Raji (cell line): ENCODE data around the gene MRPL32.

Experiments used
- POLR2A ChIP-seq: IDR thresholded peaks from 2 replicates; pipeline ENCODE4 v1.6.1; 2011; ENCODE audit warnings: low read depth, low read length, control low read depth; ENCODE audit not compliant: insufficient read depth

The MRPL32 gene

DNA sequence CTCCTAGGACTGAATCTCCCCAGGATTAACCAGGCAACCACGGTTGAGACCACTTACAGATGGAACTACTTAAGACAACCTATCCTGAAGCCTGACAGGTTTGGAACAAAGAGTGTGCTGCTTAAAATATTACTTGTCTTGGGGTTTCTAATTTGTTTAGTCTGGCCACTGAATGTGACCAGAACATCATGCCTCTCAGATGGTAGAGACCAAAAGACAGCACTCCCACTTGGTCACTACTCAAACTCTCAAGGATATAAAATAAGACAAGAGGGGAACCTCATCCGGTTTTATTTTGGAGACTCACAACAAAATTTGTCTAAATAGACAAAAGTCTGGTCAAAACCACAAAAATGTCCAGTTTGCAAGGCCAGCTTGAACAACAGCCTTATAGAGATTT, 15.3 kb downstream of the MRPL32 start:
- TF ChIP-seq POLR2A, result no peak

DNA sequence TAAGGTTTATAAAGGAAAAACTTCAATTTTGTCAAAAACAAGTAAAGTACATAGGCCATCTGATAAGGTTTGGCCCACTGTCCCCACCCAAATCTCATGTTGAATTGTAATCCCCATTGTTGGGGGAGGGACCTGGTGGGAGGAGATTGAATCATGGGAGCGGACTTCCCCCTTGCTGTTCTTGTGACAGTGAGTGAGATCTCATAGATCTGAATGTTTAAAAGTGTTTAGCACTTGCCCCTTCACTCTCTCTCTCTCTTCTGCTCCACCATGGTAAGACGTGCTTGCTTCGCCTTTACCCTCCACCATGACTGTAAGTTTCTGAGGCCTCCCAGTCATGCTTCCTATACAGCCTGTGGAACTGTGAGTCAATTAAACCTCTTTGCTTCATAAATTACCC, 18.2 kb downstream of the MRPL32 start:
- TF ChIP-seq POLR2A, result no peak

DNA sequence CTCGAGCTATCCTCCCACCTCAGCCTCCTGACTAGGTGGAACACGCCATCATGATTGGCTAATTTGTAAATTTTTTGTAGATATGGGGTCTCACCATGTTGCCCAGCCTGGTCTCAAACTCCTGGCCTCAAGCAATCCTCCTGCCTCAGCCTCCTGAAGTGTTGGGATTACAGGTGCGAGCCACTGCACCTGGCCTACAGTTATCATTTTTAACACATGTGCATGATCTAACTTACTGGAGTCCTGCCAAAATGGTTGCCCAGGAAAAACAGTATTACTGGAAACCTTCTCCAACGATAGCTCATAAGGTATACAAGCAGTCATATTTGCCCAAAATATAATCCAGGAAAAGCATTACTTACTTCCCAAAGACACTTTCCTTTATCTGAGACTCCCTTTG, 20.2 kb downstream of the MRPL32 start:
- TF ChIP-seq POLR2A, result no peak

GRCh38 chr7:42953994-42954393, 21.8 kb downstream of the MRPL32 start:
- no peak for TF ChIP-seq POLR2A

- no peak for TF ChIP-seq POLR2A
Measured at GRCh38 chr7:42956062-42956461, 23.9 kb downstream of the MRPL32 start.

GRCh38 chr7:42959549-42959948, 27.4 kb downstream of the MRPL32 start:
- no peak for TF ChIP-seq POLR2A

DNA sequence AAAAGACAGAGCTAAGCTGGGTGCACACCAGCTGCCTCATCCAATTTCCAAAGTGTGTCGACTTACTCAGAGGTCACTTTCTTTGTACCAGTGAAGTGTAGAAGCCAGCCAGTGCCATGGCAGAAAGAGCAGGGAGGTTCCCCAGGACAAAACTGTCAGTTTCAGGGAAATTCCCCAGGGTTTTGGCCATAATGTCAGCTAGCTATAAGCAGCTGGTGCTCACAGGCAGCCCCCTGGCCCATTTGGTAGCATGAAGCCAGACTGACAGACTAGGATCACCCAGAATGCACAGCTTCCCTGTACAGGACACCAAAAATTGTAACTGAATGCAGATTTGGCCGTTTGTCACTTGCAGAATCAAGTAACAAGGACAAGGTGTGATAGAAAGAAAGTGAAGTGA, 28.6 kb downstream of the MRPL32 start:
- TF ChIP-seq POLR2A, result no peak

DNA sequence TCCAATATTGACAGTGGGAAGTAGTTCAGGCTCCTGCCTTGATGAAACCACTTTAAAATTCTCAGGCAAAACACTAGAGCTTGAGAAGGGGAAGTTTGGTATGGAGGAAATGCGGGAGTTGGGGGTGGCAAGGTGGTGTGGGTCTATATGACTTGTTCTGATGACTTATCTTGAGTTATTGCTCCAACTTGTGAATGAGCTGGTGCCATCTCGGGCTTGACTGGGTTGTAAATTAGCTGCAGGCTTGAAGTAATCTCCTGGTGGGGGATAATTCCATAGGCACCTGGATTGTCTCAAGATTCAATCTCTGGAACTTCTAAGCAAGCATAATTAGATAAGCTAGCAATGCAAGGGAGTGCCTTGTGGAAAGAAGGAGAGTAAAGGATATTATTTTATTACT, 29.0 kb downstream of the MRPL32 start:
- TF ChIP-seq POLR2A, result no peak

DNA sequence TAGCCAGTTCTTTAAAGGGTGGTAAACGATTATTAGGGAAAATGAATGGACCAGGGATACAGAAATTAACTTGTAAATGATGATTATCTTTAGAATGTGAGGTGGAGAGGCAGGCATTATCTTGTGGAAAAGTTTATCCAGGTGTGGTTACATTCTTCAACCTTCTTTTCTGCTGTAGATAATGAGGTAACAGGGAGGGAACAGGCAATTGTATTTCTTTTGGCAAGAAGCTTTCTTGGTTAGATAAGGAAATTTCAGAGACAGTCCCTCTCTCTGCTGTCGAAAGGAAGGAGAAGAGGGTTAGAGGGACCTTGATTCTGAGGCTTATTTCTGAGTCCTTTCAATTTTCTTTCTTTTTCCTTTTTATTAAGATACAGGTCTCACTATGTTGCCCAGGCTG, 32.1 kb downstream of the MRPL32 start:
- no peak for TF ChIP-seq POLR2A

- no peak for TF ChIP-seq POLR2A
Measured at GRCh38 chr7:42964849-42965805, 33.0 kb downstream of the MRPL32 start.

DNA sequence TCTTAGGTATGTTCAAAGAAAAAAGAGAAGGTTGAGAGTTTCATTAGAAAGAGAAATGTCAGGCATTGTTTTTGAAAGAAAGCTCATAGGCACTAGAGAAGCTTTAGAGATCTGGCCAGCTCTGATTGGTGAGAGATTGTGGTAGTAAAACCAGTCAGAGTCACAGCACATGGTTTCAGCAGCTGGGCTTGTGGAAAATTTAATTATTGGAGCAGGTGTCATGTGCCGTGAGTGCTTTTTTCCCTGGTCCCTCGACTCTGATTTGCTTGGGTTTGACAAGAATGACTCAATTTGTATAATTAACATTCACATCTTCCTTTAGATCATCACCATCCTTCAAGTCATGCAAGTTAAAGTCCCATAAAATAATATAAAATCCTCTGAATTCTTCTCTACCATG, 35.2 kb downstream of the MRPL32 start:
- TF ChIP-seq POLR2A, result no peak

DNA sequence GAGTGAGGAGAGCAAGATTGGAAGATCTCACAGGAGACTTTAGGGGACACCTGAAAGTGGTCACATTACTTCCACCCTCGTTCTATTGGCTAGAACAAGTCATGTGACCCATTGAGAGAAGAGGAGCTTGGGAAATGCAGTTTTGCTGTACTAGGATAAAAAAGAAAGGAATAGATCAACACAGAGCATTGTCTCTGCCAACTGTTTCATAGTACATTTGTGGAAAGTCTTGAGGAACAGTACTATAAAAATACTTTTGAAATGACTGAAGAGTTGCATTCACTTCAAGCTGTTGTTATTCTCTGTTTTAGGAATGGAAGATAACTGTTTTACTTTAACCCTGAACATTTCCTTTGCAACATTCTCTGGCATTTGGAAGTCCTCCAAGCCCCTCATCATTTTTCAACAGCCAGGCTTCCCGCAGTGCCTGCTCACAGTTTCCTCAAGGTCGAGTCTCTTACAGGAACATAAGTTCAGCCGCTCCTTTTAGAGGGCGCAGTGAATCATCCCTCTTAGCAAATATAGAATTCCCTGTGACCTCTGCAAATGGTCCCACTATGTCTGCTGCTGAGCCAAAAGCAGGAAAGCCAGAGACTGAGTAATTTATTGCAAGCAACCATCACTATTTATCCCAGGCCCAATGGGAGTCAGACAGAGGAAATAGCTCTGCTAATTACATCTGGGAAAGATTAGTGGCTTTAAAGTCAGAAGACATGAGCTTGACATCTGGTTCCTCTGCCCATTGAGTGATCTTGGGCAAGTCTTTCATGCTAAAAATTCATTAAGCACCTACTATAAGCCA, 40.7 kb downstream of the MRPL32 start:
- TF ChIP-seq POLR2A, result no peak

- no peak for TF ChIP-seq POLR2A
Measured at GRCh38 chr7:42976371-42976770, 44.2 kb downstream of the MRPL32 start.

DNA sequence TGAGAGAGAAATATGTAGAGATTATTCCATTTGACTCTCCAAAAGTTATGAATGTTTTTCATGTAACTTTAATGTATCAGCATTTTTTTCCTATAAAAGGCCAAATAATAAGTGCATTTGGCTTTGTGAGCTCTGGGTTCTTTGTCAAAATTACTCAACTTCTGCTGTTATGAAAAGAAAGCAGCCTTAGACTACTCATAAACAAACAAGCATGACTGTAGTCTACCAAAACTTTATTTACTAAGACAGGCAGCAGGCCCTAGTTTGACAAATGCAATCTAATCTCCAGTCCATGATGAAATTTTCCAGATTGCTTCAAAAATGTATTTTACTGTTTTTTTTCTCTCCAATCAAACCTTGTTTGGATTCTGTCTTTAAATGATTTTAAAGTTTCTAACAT, 46.3 kb downstream of the MRPL32 start:
- no peak for TF ChIP-seq POLR2A

GRCh38 chr7:42980084-42980483, 47.9 kb downstream of the MRPL32 start:
- no peak for TF ChIP-seq POLR2A

DNA sequence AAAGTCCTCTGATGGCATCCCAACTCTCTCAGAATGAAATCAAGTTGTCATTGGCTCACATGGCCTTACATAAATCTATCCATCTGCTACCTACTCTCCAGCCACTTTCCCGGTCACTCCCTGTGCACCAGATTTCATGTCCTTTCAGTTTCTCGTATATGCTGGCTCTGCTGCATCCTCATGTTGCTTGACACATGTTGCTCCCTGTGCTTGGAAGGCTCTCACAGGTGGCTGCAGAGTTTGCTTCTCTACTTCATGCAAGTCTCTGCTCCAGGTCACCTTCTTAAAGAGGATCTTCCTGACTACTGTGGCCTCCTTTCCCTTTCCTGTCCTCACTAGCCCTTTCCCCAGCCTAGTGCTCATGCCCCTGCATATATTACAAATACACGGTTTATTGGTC, 48.3 kb downstream of the MRPL32 start:
- no peak for TF ChIP-seq POLR2A

- no peak for TF ChIP-seq POLR2A
Measured at GRCh38 chr7:42981601-42982000, 49.4 kb downstream of the MRPL32 start.

DNA sequence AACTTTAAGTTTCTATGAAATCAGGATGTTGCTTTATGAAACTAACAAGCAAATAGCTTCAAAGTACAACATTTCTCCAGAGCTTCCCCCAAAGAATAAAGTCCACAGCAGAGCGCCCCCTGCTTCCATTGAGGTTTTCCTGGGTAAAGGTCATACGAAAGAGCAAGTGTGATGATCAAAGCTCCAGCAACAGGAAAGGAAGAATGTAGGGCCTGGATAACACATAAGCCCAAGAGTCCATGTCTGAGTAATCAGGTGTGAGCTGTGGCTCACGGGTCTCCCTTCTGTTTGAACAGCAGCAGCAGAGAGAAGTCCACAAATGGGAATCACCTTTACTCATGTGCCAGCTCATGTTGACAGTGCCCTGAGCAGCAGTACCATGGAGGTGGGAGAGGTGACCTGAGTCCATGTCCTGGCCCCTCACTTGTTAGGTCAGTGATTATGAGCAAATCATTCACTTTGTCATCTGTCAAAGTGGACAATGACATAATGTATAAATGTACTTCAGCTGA, 50.5 kb downstream of the MRPL32 start:
- no peak for TF ChIP-seq POLR2A
